Measurements from ENCODE around the gene SHTN1.
A peak's percentile ranks its signal among the peaks of the same experiment; 100 is the strongest.

The SHTN1 gene, protein sequence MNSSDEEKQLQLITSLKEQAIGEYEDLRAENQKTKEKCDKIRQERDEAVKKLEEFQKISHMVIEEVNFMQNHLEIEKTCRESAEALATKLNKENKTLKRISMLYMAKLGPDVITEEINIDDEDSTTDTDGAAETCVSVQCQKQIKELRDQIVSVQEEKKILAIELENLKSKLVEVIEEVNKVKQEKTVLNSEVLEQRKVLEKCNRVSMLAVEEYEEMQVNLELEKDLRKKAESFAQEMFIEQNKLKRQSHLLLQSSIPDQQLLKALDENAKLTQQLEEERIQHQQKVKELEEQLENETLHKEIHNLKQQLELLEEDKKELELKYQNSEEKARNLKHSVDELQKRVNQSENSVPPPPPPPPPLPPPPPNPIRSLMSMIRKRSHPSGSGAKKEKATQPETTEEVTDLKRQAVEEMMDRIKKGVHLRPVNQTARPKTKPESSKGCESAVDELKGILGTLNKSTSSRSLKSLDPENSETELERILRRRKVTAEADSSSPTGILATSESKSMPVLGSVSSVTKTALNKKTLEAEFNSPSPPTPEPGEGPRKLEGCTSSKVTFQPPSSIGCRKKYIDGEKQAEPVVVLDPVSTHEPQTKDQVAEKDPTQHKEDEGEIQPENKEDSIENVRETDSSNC

GRCh38 chr10:117005026-117005526 lies at the start of gene SHTN1:
Gene SHTN1 (minus strand): TSS chr10:117005187. CDS start chr10:117005079, 108 bp downstream.
- DNase-seq, result peak; percentile 63

DNA sequence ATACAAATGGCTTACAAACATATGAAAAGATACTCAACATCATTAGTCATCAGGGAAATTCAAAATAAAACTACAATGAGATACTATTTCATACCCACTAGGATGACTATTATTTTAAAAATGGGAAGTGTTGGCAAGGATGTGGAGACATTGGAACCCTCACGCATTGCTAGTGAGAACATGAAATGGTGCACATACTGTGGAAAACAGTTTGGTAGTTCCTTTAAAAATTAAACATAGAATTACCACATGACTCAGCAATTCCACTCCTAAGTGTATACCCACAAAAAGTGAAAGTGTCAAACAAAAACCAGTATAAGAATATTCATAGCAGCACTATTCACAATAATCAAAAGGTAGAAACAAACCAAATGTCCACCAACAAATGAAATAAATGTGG lies 48.5 kb upstream of the SHTN1 start:
- no peak for DNase-seq

GRCh38 chr10:117047947-117048346 lies 43.0 kb upstream of the SHTN1 start:
- DNase-seq, result peak; percentile 91

- DNase-seq, result no peak
These were observed 11.3 kb upstream of the SHTN1 start for GRCh38 chr10:117016266-117016665.

DNA sequence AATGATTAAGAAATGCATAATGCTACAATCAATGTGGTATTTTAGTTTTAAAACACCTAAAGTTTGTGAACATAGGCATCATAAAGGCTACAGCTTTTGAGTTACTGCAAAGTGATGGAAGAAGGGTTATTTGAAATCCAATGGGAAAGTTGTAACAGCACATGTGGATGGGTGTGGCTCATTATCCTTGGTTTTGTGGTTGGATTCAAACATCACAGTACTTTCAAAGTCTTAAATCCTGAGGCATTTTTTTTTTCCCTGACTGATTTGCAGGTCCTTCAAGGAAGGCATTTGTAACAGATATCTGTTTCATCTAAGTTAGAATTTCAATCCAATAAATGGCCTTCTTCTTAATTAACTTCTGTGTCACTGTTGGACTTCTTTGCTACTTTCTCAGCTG lies 9.8 kb upstream of the SHTN1 start:
- DNase-seq, result no peak

DNA sequence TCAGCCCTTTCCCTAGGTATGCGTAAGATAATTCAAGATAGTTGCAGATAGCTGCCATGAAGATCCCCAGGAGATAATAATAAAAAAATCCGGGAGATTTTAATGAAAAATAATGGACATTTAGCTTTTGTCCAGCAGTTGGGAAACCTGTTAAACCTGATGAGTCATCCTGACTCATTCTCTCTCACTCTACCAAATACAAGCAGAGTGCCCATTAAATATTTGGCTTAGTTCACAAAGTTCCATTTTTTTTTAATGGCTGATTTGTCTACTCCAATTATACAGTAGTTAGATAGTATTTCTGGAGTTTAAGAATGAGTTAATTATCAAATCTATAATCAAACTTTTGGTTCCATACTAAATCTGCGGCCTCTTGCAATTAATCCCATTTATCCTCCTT lies 2.1 kb upstream of the SHTN1 start:
- DNase-seq, result no peak

DNA sequence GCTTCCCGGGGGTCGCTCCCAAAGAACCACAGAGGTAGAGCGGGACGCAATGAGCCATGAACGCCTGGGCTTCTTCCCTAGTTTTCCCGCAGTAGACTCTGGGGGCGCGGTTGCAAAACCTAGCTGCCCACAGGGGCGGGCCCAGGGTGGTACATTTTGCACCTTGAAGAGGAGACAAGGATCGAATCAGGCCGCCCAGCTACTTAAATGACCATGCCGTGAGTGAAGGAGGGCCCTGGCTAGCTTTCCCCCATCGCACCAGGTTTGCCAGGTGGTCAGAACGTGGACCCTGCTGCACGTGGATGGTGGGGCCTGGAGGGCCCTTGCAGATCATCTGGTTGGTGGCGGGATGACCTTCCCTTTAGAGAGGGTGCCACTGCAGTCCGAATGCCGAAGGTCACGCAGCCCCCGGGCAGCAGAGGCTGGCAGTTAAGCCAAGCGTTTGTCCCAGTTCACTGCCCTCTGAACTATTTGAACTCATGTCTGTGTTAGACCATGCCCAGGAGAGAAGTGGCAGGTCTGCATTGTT lies 604 bp upstream of the SHTN1 start:
- DNase-seq, result peak; percentile 25

DNA sequence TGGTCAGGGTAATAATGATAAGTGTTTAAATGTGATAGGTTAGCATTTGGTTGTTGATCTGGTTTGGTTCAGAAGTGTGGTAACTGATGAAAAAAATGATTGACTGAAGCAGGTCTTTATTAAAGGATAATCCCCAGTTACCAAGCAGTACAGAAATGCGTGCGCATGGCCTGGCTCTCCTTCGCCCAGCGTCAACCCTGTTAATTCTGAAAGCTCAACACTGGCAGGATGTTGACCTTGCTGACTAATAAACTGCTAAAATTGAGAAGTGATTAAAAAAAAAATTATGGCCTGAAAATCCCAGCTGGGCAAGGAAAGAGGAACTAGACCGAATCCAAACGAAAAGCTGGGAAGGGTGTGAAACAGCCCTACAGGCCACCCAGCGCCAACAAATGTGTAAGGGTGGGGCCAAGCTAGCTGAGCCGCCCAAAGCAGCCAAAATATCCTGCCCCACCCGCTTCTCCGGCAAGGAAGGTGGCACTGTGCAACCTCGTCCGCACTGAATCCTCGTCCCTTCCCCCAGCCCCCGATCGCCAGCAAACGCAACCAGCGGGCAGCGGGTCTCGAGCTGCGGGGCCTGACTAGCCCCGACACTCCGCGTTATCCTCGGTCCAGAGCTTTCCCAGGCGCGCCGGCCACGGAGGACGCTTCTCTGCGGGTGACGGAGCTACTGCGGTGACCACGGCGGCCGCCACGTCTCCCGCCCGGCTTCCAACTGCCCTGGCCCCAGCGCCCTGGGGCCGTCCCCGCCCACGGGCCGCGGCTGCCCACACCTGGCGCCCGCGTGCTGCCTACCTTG lies 561 bp downstream of the SHTN1 start:
- peak; percentile 18 for DNase-seq

- DNase-seq, result no peak
These were observed 1.7 kb downstream of the SHTN1 start for GRCh38 chr10:117003336-117003735.

- no peak for DNase-seq
These were observed 2.8 kb downstream of the SHTN1 start for GRCh38 chr10:117002206-117002605.

GRCh38 chr10:117001144-117001543 lies 3.8 kb downstream of the SHTN1 start:
- DNase-seq, result no peak

GRCh38 chr10:117000580-117000979 lies 4.4 kb downstream of the SHTN1 start:
- DNase-seq, result no peak

DNA sequence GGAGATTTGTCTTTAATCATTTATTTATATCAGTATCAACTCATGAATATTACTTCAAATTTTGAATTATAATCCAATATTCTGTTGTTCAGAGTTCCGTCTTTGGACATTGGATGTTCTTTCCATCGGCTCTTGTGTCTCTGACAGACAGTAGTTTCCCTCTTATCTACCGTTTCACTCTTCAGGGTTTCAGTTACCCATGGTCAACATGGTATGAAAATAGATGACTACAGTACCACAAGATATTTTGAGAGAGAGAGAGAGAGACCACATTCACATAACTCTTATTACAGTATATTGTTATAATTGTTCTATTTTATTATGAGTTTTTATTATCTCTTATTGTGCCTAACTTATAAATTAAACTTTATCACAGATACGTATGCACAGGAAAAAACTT lies 6.8 kb downstream of the SHTN1 start:
- no peak for DNase-seq

- no peak for DNase-seq
These were observed 8.0 kb downstream of the SHTN1 start for GRCh38 chr10:116997015-116997414.

GRCh38 chr10:116995648-116996047 lies 9.3 kb downstream of the SHTN1 start:
- DNase-seq, result no peak

DNA sequence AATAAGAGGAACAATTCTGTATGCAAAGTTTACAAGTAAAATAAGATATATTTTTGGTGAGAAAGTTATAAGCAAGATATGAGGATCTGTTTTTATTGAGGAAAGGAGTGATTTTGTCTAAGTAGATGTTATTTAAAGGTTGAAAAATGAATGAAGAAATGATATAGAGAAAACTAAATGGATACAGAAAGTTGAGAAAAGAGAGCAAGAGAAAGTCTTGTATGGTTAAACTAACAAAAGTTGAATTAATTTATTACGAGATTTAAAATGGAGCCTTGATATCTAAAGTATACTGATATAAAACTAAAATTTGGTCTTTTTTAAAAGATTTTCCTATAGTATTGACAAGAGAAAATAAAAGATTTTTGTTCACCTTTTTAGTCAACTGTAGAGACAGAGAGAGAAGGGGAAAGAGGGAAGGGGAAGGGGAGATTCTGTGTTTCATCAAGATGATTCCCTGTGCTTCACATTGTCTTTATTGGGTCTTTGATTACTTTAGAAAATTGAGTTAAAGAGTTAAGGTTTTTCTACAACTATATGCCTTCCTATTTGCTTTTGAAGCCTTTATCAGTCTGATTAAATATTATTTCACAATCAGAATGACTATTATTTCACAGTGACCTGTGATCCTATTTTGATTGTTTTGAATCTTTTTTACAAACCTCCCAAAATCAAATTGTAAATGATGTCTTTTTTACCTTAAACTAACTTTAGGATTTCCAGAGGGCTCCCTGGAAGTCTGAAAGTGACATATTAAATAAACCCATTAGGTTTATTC lies 10.7 kb downstream of the SHTN1 start:
- no peak for DNase-seq

GRCh38 chr10:116993610-116994009 lies 11.4 kb downstream of the SHTN1 start:
- DNase-seq, result no peak

- DNase-seq, result no peak
These were observed 12.8 kb downstream of the SHTN1 start for GRCh38 chr10:116992183-116992582.

DNA sequence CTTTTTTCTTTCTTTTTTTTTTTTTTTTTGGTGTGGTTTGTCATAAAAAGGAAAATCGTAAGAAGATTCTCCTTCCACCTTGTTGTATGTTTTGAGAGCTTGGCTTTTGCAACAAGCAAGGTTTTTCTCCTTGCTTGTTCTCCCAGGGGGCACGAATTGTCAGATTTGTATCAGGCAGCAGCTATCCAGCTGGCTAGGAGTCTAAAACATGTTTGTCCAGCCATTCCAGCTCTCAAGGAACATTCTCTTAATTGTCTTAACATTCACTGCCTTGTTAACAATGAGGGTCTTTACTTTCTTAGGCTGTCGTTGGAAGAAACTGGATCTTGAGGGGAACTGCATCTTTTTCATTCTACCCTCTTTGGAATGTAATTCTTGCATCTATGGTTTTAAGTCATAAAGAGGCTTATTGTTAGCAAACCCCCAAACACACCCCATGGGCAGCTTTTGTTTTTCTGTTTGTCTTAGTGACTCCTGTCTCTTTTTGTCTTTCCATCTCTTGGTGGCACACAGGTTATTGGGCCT lies 14.6 kb downstream of the SHTN1 start:
- DNase-seq, result no peak

- no peak for DNase-seq
These were observed 15.5 kb downstream of the SHTN1 start for GRCh38 chr10:116989439-116989838.

GRCh38 chr10:116988311-116988710 lies 16.7 kb downstream of the SHTN1 start:
- DNase-seq, result no peak

- DNase-seq, result no peak
These were observed 19.4 kb downstream of the SHTN1 start for GRCh38 chr10:116985611-116986010.

Data from NCI-H1105 treated with DMSO at 0.1 percent for 48 hours (cell line).